Breast epithelium (tissue), 3 donors: ENCODE data around the gene ITPR3.

ENCODE experiments used
- POLR2A ChIP-seq: fragments of 450-650 bp; IDR thresholded peaks from one replicate; pipeline ENCODE4 v1.6.1; 2016; ENCODE audit warnings: antibody characterized with exemption, mild to moderate bottlenecking, moderate library complexity
- TF ChIP-seq, protein P1 (sequence below), 3 donors: fragments of 450-650 bp; IDR thresholded peaks; one replicate each; pipeline ENCODE4 v1.5.1; 2016 to 2017; ENCODE audit warnings: antibody characterized with exemption in 3 of 3, mild to moderate bottlenecking in 3 of 3, moderate library complexity in 3 of 3

DNA sequence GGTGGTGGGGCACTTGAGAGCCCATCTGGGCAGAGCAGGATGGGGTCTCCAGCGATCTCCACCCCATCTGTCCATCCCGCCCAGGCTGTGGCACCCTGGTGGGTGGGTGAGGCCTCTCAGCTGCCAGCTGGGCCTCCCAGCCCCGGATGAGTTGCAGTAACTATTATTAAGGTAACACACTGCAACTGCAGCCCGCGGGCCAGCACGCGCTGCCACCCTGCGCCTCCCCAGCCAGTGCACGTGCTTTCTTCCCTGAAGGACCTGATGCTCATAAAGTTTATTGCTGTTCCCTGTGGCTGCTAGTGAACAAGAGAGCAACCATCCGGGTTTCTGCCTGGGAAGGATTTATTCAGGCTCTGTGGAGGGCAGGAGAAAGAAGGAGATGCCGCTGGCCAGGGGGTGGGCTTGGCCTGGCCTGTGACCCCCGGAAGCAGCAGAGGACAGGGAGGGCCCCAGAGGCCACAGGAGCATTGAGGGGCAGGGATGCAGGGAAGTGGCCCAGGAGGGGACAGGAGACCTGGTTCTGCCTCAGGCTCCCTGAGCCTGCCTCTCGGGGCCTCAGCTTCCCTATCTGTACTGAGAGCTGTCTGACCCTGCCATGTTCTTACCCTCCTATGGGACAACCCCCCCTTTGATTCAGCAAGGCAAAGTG is 123.9 kb downstream of the ITPR3 start:
- TF ChIP-seq POLR2A: no peak
- TF ChIP-seq, protein P1, sequence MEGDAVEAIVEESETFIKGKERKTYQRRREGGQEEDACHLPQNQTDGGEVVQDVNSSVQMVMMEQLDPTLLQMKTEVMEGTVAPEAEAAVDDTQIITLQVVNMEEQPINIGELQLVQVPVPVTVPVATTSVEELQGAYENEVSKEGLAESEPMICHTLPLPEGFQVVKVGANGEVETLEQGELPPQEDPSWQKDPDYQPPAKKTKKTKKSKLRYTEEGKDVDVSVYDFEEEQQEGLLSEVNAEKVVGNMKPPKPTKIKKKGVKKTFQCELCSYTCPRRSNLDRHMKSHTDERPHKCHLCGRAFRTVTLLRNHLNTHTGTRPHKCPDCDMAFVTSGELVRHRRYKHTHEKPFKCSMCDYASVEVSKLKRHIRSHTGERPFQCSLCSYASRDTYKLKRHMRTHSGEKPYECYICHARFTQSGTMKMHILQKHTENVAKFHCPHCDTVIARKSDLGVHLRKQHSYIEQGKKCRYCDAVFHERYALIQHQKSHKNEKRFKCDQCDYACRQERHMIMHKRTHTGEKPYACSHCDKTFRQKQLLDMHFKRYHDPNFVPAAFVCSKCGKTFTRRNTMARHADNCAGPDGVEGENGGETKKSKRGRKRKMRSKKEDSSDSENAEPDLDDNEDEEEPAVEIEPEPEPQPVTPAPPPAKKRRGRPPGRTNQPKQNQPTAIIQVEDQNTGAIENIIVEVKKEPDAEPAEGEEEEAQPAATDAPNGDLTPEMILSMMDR (IDR thresholded peaks at IDR 0.05): no peak
